HL-60 (cell line): Measurements from ENCODE around the gene RNF222.
A peak's percentile ranks its signal among the peaks of the same experiment; 100 is the strongest.

Experiments
- DNase-seq, 2 experiments: peaks; one replicate each; pipeline ENCODE4 v3.0.0-alpha.2; 2010 to 2020; ENCODE audit warnings: low read depth in 1 of 2, low spot score in 1 of 2
- H3K27ac ChIP-seq: fragments of 250-450 bp; sonication (Bioruptor Pico); replicated peaks from 2 replicates; pipeline ENCODE4 v1.5.1; 2020; ENCODE audit warnings: mild to moderate bottlenecking, moderate library complexity
- H3K27me3 ChIP-seq: fragments of 250-450 bp; sonication (Bioruptor Pico); 2 replicates; pipeline ENCODE4 v1.5.1; 2021; ENCODE audit warnings: mild to moderate bottlenecking, moderate library complexity; ENCODE audit not compliant: insufficient read depth, poor library complexity, severe bottlenecking
- H3K4me3 ChIP-seq: replicated peaks from 2 replicates; pipeline ENCODE4 v1.5.1; 2011; ENCODE audit warnings: mild to moderate bottlenecking, control low read depth, low read length; ENCODE audit not compliant: insufficient read depth
- CTCF ChIP-seq: IDR thresholded peaks from one replicate; pipeline ENCODE4 v1.5.1; 2011; ENCODE audit warnings: low read length, control low read depth, inconsistent platforms; ENCODE audit not compliant: insufficient read depth
- GABPA ChIP-seq: IDR thresholded peaks from 2 replicates; pipeline ENCODE4 v1.6.1; 2012; ENCODE audit warnings: low read depth
- POLR2AphosphoS5 ChIP-seq: IDR thresholded peaks from 2 replicates; pipeline ENCODE4 v1.6.1; 2012; ENCODE audit warnings: low read depth
- REST ChIP-seq: IDR thresholded peaks from 2 replicates; pipeline ENCODE4 v1.6.1; 2012; ENCODE audit warnings: low read depth; ENCODE audit not compliant: insufficient replicate concordance
- SPI1 ChIP-seq: IDR thresholded peaks from 2 replicates; pipeline ENCODE4 v1.6.1; 2012; ENCODE audit warnings: low read depth, mild to moderate bottlenecking, borderline replicate concordance

RNF222 gene

GRCh38 chr17:8369944-8370343 is 27.7 kb downstream of the RNF222 start:
- H3K4me3 ChIP-seq: no peak overlapping the region
- DNase-seq: peak in 1 of 2 experiments; percentile 27
- H3K27me3 ChIP-seq: no peaks in the 10 kb centered on the region
- H3K27ac ChIP-seq: peak overlapping the region; percentile 49
- TF ChIP-seq SPI1: no peak
- no peak for TF ChIP-seq GABPA
- TF ChIP-seq CTCF: no peak
- TF ChIP-seq REST: no peak
- TF ChIP-seq POLR2AphosphoS5: no peak

- Histone ChIP-seq H3K27ac (no peak overlapping the region), H3K4me3 (no peak overlapping the region), H3K27me3 (no peaks in the 10 kb centered on the region)
- no peak for DNase-seq
- TF ChIP-seq SPI1 (no peak), CTCF (no peak), GABPA (no peak), POLR2AphosphoS5 (no peak)
These were observed 29.4 kb downstream of the RNF222 start for GRCh38 chr17:8368193-8368592.

- H3K4me3 ChIP-seq: no peak overlapping the region
- DNase-seq: no peak
- TF ChIP-seq CTCF (no peak), REST (no peak), SPI1 (no peak), POLR2AphosphoS5 (no peak), GABPA (no peak)
- no peak overlapping the region for H3K27ac ChIP-seq
- no peaks in the 10 kb centered on the region for H3K27me3 ChIP-seq
These were observed 31.4 kb downstream of the RNF222 start for GRCh38 chr17:8366231-8366630.

- DNase-seq: no peak
These were observed 32.5 kb downstream of the RNF222 start for GRCh38 chr17:8365143-8365542.

More at GRCh38 chr17:8365143-8365542, 32.5 kb downstream of the RNF222 start:
- H3K27me3 ChIP-seq: no peaks in the 10 kb centered on the region
- no peak overlapping the region for H3K27ac ChIP-seq
- no peak for TF ChIP-seq SPI1
- no peak for TF ChIP-seq REST
- no peak for TF ChIP-seq GABPA
- TF ChIP-seq POLR2AphosphoS5: no peak
- no peak for TF ChIP-seq CTCF
- H3K4me3 ChIP-seq: no peak overlapping the region
